Measurements from ENCODE around the gene TNNT1. TPM values are rescaled to one million over a fixed set of nuclear protein-coding genes. Genes with fewer than 3 reads are reported as not detected.
"Not testable (repeated sequence)": the region's sequence is repeated elsewhere in the genome, so short reads cannot be mapped to it uniquely, and the experiment has no call there.

The TNNT1 gene
- total RNA-seq, 1 donor from 2014 or later = 0.18 TPM

DNA sequence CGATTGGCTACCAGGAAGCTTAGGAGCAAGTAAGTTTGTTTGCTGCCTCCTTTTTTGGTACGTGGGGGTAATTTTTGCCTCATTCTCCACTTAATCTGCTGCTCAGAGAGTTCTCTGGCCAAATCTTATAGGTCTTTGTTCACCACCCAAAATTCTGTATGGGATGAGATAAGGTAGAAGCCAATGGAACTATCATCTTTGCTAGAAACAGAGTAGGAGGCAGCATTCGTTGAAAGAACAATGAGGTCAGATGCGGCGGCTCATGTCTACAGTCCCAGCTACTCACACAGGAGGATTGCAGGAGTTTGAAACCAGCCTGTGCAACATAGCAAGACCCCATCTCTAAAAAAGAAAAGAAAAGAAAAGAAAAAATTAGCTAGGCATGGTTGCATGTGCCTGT, 22.4 kb upstream of the TNNT1 start:
- DNase-seq (ENCODE audit: low spot score) (no peak), ATAC-seq (no peak)

DNA sequence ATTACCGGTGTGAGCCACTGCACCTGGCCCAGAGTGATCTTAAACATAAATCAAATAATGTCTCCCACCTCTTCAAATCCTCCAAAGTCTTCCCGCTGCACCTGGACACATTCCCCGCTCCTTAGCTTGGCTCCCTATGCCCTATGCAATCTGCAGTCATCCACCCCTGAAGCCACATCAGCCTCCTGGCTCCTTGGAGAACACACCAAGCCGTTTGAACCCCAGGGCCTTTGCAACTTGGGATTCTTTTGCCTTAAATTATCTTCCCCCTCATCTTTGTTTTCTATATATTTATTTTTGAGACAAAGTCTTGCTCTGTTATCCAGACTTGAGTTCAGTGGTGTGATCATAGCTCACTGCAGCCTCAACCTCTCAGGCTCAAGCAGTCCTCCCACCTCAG, 20.1 kb upstream of the TNNT1 start:
- DNase-seq (ENCODE audit: low spot score) (no peak), ATAC-seq (no peak)

DNA sequence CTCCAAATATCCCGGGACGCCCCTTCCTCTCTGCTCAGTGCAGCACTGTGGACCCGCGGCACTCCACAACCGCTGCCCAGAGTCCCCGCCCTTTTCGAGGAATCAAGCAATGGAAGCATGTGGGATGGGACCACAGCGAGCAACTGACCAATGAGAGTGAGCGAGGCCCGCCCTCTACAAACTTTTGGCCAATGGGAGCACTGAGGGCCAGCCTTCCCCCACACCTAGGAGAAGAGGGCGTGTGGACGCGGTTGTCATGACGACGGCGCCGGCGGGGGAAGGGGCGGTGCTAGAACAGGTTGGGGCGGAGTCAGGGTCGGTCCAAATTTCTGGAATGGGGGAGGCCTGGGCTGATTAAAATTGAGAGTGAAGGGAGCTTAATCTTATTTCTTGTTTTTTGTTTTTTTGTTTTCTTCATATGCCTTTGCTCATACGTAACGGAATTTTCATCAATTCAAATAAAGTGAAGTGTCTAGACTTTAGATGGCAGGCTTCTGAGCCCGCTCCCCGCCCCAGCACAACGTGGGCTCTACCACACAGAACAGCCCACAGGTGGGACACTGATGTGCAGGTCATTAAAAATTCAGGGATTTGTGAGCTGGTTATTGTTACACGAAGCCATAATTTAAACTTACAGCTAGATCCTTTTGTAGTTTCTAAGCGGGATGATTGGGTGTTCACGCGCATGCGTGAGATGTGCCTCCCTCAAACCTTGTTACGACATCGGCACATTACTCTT, 17.7 kb upstream of the TNNT1 start, which contains the start of gene DNAAF3:
DNAAF3 (minus strand) TSS at position 84 of the 739 bp plus-strand sequence. CDS start 200 bp downstream, outside the sequence.
- DNase-seq (ENCODE audit: low spot score) (peak; percentile 86), ATAC-seq (peak; percentile 96)

DNA sequence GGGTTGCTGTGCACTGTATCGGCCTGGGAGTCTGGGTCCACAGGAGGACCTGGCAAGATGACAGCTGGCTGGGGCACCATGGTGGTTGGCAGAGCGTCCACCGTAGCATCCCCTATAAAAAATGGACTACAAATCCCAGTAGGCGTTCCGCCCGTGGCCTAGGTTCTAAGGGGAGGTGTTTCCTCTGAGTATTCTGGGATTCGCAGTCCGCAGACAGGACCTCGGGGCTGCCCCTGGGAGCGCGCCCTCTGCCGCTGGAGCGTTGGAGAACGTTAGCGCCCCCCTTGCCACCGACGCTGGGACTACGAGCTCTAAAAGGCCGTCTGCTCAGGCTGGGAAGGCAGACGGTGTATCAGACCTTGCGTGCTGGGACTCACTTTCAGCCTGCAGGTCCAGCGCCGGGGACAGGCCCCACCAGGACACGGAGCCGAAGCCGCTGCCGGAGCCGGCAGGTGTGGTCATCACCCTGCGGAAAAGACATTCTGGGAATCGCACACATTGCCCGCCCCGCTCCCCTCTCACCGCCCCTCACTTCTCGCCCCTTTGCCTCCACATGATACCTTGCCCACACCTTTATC, 17.0 kb upstream of the TNNT1 start:
- ATAC-seq (peak; percentile 62), DNase-seq (ENCODE audit: low spot score) (no peak)

DNA sequence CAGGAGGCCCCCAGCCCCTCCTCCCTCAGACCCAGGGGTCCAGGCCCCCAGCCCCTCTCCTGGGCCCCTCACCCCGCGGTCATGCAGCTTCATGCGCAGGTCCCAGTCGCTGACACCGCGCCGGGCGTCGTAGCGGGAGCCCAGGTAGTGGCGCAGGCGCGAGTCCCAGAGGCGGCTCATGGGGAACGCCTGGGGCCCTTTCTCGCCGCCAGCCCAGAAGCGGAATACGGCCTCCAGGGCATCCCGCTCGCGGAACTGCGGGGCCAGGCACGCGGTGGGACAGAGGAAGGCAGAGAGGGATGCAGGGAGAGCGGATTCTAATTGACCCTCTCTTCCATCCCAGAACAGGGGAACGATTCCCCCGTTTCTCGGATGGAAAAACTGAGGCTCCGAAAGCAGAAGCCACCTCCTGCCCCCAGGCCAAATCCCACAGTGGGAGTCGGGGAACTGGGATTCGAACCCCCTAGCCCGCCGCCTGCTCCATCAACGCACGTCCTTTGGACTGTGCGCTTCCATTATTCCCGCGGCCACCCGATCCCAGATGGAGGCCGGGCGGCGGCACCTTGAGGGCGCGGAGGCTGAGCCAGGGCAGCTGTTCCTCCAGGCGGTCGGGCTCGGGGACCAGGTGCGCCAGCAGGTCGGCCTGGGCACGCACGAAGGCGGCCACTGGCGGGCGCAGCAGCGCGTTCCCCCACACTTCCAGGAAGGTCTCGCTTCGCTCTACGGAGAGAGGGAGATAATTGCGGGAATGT, 12.7 kb upstream of the TNNT1 start:
- DNase-seq (ENCODE audit: low spot score) = no peak

DNA sequence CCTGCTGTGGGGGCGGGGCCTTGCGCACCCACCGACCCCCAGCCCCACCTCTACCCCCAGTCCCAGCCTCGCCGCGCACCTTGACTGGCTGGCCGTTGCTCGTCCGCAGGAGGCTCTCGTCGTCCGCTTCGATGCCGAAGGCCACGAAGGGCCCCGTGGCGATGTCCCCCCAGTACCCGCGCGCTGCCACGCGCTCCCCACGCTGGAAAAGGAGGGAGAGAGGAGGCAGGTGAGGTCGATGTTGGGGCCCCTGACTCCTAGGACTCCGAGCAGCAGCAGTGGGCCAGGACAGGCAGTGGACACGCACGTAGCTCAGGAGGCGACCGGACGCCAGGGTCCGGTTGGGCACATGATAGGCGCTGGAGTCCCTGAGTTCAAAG, 12.0 kb upstream of the TNNT1 start:
- DNase-seq (ENCODE audit: low spot score) (no peak), ATAC-seq (no peak)

More for the DNA sequence above, 12.7 kb upstream of the TNNT1 start:
- no peak for ATAC-seq

DNA sequence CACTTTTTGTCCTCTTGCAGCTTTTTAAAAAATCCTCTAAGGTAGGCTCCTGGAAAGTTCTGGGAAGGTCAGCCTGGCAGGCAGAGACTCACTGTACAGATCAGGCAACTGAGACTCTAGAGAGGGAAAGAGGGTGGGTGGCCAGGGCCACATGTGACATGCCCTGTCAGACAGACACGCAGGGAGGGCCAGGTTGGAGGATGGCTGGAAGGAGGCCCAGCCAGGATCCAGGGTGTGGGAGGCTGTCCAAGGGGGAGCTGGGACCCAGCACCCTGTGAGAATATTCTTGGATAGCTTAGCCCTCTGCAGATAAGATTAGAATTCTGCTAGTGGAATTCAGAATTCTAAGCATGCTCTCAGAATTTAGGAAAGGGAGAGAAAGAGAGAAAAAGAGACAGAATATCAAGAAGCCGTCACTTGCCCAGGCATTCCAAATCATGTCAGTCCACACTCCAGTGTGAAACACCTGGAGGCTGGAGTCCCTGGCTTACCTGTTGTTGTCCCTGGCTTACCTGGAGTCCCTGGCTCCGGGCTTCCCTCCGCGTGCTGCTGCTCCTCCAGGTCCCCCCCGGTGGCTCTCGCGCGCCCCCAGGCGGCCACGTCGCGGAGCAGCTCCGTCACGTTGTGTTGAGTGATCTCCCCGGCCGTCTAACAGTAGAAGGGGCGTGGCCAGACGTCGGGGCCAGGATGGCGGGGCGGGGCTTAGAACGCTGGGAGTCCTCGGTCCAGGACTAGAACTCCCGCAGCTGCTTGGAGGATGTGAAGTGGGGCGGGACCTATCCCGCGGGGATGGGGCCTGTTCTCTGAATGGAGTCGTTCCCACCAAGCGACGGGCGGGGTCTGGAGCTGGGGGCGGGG, 11.4 kb upstream of the TNNT1 start:
- DNase-seq (ENCODE audit: low spot score) (peak; percentile 73), ATAC-seq (peak; percentile 95)

DNA sequence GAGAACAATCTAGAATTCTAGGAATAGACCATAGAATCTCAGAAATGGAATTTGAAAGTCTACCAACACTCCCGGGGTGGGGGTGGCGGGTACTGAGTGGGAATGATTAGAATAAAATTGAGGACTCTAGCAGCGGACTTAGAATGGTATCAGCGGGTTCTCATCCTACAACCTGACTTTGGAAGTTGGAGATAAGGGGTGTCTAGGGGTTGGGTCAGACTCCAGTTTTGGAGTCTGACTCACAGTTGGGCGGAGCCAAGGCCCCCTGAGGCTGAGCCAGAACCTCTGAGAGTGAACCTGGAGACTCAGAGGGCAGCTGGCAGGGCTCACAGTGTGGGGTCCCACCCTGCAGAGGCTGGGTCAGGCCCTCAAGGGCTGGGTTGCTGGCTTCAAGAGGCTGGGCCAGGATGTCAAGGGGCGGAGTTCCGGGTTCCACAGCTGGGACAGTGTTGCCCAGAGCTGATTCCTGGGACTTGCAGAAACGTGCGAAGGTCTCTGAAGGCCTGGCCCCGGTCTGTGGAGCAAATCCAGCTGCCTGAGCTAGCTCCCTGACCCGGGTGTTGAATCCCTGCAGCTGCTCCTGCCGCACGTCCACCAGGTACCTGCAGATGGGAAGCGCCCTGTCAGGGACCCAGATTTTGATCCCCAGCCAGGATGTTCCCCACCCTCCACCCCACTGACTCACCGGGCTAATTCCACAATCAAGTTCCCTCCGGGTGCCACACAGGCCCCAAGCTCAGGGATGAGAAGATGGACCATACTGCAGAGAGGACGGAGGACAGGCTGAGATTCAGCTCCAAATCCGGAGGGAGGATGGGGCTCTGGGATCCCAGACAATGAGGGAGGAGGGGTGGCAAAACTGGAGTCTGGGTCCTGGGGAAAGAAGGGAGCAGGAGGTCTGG, 10.1 kb upstream of the TNNT1 start:
- ATAC-seq = no peak
- no peak for DNase-seq (ENCODE audit: low spot score)

DNA sequence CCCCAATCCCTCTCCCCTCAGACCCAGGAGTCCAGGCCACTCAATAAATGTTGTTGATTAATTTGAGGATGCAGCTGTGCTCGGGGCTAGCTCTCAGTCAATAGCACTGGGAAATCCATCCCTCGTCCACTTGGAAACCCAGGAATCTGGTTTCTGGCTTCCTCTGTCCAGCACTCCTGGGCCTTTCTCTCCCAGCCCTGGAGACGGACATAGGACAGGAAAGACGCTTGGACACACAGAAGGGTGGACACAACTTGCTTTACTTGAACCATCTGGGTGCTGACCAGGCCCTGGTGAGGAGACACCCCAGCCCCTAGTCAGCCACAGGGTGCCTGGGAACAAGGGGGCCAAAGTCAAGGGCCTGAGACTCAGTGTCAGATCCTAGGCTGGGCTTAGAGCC, 9.4 kb upstream of the TNNT1 start:
- ATAC-seq (no peak), DNase-seq (ENCODE audit: low spot score) (no peak)

DNA sequence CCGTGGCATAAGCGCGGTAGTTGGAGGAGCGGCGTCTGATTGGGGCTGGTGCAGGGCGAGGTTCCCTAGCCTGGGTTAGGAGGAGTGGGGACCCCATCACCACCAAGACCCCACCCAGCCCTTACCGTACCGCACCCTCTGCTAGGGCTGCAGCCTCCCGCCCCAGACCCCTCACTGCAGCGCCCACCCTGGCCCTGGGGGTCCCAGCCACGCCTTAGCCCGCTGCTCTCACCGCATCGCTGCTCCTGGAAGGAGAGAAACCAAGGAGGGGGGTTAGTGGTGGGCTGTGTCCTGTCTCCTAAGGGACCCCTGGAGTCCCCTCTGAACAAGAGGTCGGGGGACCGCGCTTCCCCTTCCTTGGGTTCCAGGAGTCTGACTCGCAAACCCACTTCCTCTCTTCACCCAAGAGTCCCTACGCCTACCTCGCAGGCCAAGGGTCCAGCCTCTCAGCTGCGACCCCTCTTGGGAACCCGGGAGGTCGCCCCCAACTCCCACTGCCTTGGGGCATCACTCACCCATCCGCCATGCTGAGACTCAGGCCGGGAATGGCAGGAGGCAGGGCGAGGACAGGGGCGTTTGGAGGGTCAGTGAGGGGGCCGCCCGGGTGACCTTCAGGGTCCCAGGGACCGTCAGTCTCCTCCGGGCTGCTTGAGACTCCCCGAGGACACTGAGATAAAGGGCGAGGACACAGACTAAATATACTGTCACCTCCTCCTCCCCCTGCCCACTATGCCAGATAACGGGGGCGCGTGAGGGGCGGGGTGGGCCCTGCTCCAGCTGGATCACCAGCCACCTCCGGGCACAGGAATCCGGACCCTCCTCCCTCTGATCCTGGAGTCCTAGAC, 8.3 kb upstream of the TNNT1 start, which contains the start of gene TNNI3:
TNNI3 (minus strand) TSS at position 669 of the 845 bp plus-strand sequence; CDS start at position 526, 143 bp downstream.
- ATAC-seq (no peak), DNase-seq (ENCODE audit: low spot score) (no peak)

DNA sequence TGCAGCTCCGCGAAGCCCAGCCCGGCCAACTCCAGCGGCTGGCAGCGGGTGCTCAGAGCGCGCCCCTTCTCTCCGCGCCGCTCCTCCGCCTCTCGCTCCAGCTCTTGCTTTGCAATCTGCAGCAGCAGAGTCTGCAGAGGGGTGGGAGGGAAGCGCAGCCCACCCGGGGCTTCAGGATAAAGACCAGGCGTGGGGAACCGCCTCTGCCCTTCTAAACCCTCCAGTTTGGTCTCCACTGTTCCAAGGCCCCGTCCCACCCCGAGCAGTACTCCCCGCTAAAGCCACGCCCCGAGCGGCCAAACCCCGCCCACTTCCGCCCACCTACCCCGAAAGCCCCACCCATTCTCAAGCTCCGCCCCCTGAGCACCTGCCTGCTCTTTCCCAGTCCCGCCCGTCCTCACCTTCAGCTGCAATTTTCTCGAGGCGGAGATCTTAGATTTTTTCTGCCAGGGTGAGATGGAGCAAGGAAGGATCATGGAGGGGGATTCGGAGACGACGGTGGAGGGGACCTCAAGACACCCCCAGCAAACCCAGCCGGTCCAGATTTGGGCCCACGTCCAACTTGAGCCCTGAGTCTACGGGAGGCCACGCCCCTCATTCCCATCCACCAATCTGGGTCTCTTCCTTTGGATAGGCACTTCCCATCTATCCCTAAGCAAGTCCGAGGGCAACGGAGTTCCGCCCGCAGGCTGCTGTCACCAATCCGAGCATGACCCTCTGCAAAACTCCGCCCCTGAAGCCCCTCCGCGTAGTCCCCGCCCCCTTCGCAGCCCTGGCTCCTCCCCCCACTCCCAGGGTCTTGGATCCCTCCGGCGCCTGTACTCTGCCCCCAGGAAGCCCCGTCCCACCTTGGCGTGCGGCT, 7.4 kb upstream of the TNNT1 start:
- ATAC-seq = no peak
- no peak for DNase-seq (ENCODE audit: low spot score)

- not testable (repeated sequence) for DNase-seq (ENCODE audit: low spot score); ATAC-seq
Observed at GRCh38 chr19:55155784-55156183, 6.8 kb upstream of the TNNT1 start.

GRCh38 chr19:55153652-55154264, 4.8 kb upstream of the TNNT1 start:
- DNase-seq (ENCODE audit: low spot score) = no peak
- no peak for ATAC-seq

DNA sequence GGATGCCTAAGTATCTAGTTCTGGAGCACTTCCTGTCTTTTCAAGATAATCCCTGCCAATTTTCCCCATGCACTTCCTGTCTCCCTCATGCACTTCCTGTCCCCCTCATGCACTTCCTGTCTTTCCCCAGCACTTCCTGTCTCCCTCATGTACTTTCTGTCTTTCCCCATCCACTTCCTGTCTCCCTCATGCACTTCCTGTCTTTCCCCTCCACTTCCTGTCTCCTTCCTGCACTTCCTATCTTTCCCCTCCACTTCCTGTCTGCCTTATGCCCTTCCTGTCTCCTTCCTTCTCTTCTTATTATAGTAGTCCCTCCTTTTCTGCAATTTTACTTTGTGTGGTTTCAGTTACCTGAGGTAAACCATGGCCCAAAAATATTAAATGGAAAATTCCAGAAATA, 3.0 kb upstream of the TNNT1 start:
- ATAC-seq = no peak
- no peak for DNase-seq (ENCODE audit: low spot score)

DNA sequence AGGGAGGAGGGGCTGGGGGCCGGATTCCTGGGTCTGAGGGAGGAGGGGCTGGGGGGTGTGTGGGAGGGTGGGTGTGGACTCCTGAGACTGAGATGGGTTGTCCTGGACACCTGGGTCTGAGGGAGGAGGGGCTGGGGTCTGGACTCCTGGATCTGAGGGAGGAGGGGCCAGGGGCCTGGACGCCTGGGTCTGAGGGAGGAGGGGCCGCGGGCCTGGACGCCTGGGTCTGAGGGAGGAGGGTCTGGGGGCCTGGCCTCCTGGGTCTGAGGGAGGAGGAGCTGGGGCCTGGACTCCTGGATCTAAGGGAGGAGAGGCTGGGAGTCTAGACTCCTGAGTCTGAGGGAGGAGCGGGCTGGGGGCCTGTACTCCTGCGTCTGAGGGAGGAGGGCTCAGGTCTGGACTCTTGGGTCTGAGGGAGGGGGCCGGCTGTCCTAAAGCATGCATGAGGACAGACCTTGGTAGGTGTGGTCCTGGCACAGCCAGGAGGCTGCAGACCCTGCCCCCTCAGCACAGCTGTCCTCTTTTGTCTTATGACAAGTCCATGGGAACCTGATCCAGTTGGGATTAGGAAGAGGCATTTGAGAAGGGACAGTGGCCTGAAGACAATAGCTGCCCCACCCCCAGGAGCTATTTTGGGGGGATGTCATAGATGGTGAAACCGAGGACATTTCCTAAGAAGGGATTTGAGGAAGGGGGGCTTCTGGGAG, 1.3 kb downstream of the TNNT1 start:
- DNase-seq (ENCODE audit: low spot score) (no peak), ATAC-seq (no peak)

DNA sequence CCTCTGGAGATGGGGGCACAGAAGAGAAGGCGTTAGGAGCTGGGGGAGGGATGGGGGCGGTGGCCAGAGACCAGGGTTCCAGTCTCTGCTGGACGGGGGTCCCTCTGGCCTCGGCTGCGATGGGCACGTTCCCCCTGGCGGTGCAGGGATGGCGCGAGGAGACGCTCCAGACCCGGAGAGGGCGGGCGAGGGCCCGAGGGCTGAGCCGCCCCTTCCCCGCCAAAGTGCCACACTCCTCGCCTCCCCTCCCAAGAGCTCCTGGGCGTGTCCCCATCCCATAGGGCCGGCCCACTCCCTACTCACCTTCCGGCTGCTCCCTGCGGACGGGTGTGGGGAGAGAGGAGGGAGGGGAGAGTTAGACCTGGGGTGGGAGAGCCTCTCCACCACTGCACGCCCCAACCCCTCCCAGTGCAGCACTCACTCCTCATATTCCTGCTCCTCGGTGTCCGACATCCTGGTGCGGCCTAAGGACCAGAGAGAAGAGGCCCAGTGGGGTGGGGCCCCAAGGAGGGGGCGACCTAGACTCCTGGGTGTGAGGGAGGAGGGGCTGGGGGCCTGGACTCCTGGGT, 2.2 kb downstream of the TNNT1 start:
- ATAC-seq = no peak
- no peak for DNase-seq (ENCODE audit: low spot score)
